HG02763 (cell line): ENCODE data around the gene FRMD3.

Experiments used
- ATAC-seq: cut with Tn5 transposase; IDR thresholded peaks from one replicate; pipeline ENCODE4 v1.9.1; 2021; ENCODE audit warnings: mild to moderate bottlenecking, moderate library complexity; ENCODE audit not compliant: unreplicated experiment

FRMD3 gene

DNA sequence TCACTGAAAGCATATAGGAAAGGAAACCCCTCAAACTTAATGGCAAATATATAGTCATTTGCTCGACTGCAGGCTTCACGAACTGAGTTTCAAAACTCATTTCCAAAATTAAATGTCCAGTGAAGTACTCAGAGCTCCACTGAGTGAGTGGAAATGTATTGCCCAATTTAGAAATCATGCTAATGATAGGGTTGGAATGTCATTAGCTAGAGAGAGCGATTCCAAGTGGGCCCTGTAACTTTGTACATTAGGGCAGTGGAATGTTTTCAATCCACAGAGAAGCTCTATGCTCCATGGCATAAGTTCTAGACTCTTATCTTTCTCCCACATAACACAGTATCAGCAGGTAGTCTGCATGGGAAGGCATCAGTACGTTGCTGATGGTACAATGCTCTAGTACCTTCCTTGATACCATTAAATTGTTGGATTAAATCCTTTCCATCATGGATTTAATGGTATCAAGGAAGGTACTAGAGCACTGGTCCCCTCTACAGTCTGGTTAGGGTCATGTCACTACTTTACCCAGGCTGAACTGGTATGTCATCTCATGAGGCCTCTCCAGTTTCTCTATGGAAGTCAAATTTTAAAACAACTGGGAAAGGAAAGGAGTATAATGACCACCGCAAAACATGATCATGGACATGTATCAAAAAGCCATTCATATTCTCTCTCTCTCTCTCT is 292.1 kb downstream of the FRMD3 start:
- no peak for ATAC-seq

DNA sequence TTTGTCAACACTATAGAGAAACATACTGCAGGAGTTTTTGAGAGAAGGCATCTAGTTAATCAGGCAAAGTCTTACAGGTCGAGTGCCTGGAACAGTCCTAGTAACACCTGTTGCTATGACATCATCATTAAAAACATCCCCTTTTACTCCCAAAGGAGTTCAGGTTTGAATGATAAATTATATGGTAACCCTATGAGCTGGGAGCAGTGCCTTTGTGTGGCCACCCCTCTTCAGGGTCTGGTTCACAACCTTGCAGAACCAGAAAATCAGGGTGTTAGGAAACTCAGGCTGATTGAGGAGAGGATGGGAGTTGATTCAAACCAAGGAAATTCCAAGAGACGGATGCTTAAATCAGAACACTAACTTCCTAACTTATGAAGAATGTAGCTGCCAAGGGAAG is 296.1 kb downstream of the FRMD3 start:
- no peak for ATAC-seq

DNA sequence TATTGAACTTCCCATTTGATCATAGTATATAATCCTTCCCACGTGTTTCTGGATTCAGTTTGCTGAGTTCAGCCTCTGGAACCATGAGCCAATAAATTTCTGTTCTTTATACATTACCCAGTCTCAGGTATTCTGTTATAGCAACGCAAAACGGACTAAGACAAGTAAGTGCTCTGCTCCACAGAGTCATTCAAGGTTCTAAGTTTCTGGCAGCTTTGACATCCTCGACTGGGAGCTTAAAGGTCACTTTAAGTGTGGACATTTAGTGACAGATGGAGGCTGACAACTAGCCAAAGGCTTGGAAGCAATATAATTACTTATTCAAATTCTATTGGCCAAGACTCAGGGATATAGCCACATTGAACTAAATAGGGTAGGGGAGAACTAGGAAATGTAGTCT is 297.5 kb downstream of the FRMD3 start:
- no peak for ATAC-seq

DNA sequence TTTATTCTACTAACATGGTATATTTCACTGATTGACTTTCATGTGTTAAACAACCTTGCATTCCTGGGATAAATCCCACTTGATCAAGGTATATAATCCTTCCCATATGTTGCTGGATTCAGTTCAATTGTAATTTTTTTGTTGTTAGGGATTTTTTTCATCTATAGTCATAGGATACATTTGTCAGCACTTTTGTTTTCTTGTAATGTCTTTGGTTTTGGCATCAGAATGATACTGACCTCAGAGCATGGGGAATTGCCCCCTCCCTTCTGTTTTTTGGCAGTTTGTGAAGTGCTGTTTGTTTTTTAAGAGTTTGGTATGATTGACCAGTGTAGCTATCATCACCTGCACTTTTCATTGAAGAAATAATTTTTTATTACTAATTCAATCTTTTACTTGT is 298.5 kb downstream of the FRMD3 start:
- ATAC-seq = no peak

DNA sequence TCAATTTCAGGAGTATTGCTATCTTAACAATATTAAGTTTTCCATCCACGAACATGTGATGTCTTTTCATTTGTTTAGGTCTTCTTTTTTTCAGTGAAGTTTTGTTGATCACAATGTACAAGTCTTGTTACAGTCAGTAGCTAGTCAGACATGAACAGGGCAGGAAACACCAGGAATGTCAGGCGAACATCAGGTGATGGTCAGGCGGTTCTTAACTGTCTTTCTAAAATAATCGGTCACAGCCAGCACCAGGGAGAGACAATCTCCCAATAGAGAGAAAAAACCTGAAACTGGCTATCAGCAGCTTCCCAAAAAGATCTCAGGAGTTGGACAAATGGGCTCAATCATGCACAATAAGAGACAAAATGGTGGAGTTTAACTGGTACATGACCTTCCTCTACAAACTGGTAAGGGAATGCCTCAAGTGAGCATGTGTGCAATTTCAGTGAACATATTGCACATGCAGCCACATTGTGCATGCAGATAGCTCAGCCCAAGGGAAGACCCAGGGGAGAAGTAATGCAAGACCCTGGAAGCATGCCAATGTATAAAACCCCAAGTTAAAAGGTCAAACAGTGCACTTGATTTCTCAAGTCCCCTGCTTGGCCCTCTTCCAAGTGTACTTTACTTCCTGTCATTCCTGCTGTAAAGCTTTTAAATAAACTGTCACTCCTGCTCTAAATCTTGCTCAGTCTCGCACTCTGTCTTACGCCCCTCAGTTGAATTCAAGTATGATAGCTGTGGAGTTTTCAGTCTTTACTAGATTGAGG is 299.1 kb downstream of the FRMD3 start:
- ATAC-seq = no peak

DNA sequence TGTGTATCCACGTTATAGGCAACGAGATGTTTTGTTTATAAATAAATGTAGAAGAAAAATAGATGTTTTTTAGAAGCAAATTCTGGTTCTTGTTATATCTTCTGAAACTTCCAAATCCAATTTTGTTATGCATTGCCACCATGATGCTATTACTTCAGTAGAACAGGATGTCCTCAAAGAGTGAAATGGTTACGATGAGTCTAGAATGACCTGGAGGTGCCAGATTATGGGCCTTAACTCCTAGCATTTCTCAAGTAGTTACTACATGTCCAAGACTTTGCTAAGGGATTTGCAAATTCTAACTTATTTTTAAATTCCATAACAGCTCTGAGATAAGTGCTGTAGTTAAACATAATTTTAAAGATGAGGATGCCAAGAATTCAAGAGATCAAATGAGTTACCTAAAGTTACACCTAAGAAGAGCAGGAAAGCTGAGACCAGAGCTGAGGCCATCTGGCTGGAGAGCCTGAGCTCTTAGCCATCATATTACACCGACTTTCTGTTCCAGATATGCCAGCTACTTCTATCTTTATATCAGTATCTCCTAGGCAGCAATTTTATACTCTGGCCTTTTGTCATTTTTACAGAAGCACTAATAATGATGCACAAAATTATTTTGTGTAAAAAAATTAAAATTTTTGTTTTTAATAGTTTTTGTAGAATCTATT is 302.0 kb downstream of the FRMD3 start:
- ATAC-seq = no peak

DNA sequence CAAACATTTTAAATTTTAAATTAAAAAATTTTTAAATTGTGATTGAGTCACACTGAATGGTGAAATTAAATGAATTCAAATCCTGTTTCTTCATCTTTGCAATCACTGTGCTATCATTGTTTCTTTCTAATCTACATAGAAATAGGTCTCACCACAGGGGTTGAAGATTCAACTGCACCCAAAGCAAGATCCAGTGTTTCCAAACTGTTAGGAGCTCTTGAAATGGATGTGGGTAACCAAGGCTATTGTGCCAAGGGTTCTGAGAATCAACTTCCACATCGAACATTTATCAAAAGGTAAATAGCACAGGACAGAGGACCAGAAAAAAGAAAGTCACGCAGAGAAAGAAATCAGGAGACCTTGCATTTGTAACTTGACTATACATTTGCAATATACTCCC is 302.7 kb downstream of the FRMD3 start:
- ATAC-seq = no peak

DNA sequence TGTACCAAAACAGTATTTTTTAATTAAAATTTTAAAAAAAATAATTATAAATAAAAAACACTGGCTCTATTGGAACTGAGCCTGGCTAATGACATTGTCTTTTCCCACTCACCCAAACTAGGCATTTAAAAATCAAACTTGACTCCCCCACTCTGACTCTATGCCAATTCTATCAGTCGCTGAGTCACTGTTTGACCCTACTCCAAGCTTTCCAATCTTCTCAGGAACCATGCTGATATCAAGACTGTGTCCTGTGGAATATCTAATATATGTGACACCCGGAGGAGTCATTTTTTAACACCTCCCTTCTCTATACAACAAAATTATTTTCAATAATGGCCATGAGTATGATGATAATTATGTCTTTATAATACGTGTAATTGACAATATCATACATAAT is 303.7 kb downstream of the FRMD3 start:
- ATAC-seq = no peak

DNA sequence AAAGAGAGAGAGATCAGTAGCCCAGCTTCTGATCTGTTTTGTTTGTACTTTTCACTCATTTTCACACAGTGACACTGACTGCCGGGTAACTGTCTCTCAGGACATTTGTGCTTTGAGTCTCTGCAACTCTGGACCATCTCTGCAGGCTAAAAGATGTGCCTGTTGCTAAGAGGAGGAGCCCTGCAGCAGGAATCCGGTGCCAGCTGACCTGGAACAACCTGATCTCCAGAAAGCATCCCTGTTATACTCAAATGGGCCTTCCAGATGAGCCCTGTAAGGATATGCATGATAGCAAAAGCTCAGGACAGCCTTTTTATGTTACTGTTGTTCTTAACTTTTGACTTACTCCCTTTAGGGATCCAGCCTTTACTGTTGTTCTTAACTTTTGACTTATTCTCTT is 304.6 kb downstream of the FRMD3 start:
- ATAC-seq = no peak

DNA sequence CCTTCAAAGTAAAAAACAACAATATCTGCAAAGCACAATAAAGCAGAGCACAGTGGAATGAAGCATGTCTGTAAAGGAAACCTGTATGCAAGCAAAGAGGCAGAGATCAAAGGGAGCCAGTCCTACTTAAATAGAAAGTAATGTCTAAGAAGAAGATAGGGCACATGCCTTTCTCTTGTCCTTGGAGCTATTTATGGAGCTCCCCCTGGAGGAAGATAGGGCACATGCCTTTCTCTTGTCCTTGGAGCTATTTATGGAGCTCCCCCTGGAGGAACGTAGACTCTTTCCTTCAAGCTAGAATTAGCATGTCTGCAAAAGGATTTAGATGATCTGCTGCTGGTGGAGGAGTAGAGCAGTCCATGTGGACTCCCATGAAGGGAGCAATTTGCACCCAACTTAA is 307.2 kb downstream of the FRMD3 start:
- ATAC-seq = no peak

DNA sequence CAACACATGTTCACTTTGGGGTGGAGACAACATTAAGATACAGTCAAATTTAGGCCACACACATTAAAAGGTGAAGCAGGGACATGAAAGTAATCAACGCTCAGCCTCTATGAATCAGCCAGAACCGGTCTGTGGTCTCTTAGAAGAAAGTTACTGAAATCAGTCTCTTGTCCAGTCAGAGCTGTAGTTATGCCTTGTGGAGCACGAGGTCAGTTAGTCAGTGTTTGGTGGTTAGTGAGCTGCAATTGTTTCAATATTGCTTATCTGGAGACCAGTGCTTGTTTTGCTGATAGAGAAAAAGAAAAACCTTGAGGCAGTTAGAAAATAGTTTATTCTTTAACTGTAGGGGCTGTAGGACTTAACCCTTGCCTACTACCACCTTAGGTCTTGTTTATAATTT is 317.5 kb downstream of the FRMD3 start:
- ATAC-seq = peak; percentile 94

DNA sequence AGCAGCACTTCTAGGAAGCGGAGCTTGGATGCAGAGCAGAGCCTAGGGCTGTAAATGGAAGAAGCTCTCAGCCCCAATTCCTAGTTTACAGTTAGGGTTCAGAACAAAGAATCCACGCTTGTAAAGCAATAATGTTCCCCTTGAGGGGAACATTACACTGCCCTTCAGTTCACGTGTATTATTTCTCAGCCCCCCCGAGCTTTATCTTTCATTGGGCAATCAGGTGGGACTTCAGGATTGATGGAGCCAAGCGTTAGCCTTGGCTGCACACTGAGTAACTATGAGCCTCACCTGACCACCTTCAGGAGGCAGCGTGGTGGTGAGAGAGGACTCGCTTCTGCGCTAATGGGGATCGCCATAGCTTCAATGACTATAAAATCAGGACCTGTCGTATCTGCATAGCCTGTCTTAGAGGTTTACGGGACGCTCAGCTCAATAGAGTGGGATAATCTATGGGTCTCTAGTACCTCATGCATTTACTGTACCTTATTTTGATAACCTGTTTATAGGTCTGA is 318.2 kb downstream of the FRMD3 start:
- ATAC-seq = no peak

DNA sequence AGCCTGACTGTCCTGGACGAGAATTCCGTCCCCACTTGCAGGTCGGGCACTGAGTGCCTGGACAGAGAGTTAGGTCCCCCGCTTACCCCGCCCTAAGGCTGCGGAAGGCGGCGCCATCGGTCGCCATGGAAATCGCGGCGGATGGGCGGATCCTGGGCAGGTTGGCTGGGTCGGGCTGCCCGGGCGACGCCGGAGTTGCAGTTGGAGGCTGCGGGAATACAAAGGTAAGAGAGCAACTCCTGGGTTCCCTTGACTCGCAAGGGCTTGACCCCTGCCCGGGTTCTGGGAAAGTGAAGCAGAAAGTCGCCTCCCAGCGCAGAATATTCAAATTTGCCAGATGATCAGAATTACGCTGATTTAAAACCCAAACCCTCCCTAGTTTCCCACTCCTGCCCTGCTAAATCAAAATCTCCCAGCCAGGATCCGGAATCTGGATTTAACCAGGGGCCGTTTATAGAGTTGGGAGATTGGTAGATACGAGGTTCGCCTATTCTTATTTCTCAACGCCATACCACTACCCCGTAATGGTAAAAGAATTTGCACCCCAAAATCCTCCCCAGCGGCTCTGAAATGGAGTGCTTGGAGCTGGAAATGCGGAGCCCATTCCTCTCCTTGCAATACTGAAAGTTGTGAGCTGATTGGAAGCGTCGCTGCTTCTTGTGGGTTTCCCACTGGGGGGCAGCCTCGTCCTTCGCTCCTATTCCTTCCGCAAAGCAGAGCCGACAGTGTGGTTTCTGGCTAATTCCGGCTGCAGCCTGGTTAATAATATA is 318.9 kb downstream of the FRMD3 start:
- ATAC-seq = no peak

DNA sequence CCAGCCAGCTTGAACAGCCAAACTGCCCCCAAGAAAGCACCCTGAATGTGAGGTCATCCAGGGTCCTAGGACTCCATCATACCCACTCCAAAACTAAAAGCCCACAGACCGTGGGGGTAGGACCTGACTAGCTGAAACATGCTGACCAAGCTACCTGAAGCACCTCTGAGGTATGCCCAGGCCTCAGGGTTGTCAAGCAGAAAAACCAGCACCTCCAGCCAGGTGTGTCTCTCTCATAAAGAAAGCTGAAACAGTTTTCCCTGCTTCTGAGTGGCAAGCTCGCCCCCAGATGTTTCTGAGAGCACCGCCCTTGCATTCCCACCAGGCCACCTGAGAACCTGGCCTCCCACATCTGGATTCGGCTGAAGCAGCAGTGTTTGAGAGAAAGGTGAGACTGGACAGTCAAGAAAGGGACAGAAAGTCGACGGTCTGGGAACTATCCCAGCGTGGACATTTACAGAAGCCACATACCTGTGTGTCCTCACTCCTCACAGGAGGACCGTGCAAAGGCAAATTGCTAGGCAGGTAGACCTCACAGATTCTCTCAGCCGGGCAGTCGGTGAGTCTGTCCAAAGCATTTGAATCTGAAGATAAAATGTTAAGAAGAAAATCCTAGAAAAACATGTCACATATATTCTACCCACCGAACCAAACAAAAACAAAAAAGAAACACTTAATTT is 319.6 kb downstream of the FRMD3 start:
- no peak for ATAC-seq

DNA sequence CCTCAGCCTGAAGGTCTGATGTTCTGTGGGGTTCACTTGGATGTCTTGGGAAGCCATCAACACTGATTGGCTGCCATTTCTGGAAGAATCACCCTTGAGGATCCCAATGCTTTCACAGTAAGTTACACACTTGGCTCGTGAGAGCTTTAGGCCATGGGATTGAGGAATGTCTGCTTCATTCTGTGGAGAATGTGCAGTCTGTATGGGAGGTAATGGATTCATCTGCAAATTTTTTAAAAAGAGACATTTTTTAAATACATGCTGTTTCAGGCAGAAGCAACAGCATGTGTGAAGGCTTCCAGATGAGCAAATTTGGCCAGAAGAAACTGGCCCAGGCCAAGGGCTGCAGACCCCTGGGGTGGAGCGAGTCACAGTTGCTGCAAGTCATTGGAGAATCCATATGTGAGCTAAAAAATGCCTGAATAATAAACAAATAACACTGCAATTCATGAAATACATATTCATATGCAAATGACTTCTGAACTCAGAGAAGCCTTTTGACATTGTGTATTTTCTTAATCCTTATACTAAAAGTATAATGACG is 328.9 kb downstream of the FRMD3 start:
- no peak for ATAC-seq

DNA sequence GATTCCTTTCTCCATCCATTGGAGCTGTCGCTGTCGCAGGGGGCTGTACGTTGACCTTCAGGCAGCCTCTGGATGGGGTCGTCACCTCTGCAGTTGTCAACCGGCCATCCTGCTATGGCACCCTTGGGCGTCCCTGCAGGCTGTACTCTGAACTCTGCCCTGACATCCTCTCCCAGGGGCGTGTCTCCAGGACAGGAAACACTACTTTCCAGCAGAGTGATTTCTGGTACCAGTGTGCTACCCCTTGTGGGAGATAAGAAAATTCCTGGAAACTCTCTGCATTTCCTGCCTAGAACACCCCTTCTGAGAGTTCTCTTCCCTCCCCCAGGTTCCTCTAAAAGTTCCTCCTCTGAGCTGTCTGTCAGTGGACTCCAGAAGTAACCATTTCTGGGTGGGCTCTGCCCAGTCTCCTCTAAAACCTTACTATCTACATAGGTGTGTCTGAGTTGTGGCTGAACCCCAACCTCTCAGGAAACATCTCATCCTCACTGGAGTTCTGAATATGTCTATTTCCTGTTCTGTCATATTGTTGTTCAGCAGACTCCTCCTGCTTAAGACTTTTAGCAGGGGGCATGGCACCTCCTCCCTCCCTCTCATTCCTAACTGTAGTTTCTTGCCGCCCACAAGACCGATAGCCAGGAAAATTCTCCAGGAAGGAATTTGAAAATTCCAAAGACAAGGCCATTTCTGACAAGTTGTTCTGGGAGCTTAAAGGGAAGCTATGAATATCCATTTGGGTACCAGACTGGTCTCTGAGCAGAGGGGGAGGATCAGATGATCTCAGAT is 329.9 kb downstream of the FRMD3 start:
- ATAC-seq = no peak

DNA sequence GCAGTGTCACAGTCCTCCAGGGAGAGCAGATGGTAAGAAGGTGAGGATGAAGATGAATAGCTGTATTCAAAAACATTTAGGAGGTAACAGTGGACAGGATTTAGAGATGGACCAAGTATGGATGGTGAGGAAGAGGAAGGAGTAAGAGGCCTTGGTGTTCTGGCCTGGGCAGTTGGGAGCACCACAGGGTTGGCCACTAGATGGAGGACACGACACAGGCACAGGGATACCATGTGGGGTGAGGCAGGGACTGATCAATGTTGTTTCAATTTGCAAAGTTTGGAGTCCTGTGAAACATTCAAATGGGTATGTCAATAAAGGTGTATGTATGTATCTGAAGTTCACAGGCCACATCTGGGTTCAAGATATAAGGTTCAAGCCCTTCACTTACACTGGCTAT is 334.2 kb downstream of the FRMD3 start:
- ATAC-seq = no peak

DNA sequence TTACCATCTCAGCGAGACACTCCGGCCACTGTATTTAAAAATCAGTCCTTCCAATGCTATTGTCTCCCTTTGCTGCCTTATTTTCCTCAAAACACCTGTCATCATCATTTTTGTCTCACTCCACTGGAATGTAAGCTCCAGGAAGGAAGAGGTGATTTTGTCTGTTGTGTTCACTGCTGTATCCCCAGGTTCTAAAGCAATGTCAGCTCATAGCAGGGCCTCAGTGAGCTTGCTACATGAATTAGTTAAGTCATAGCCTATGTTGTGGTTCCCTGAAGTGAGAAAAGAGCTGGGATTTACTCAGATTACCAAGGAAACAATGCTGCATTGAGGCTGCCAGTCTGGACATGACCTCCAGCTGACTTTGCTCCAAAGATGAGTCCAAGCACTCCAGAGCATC is 337.7 kb downstream of the FRMD3 start:
- ATAC-seq = no peak

DNA sequence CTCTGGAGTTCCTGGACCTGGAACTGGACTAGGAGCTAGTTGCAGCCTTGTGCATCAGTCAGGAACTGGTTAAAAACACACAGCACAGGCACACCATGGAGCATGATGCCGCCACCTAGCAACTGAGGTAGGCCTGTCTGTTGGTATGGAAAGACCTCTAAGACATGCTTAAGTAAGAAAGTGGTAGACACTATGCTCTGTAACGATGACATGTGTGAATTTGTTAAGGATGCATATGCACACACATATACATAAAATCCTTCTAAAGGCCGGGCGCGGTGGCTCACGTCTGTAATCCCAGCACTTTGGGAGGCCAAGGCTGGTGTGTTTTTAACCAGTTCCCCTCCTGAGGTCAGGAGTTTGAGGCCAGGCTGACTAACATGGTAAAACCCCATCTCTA is 338.4 kb downstream of the FRMD3 start:
- no peak for ATAC-seq

DNA sequence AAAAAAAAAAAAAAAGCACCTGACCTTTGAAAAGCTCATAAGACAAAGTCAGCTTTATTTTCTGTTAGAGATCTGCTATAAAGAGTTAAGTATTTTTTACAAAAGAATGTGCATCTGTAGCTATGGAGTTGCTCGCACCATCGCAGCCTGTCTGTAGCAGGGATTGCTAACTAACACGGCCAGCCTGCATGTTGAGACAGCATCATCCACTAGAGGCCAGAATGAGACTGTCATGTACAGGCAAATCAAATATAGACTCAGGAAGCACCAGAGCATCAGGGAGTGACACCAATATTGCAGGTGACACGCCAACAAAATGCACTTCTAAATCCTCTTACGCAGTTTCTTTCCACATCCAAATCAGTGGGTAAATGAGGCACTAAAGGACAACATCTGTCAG is 339.0 kb downstream of the FRMD3 start:
- ATAC-seq = no peak
